Dendritic cell treated with granulocyte-macrophage colony-stimulating factor and Interleukin-4, amounts not matched to agents 40 ng/mL and 50 ng/mL, for 4 days (primary cell): Measurements from ENCODE around the gene SUGP2.
A peak's percentile ranks its signal among the peaks of the same experiment; 100 is the strongest.
"Not testable (repeated sequence)": the region's sequence is repeated elsewhere in the genome, so short reads cannot be mapped to it uniquely, and the experiment has no call there.

Experiments
- H3K27ac Mint-ChIP-seq: one replicate; pipeline ENCODE4 v1.8.0; 2022; ENCODE audit warnings: mild to moderate bottlenecking, mixed read lengths
- H3K27me3 Mint-ChIP-seq: one replicate; pipeline ENCODE4 v1.8.0; 2022; ENCODE audit warnings: mild to moderate bottlenecking, mixed read lengths
- H3K36me3 Mint-ChIP-seq: one replicate; pipeline ENCODE4 v1.8.0; 2022; ENCODE audit warnings: low read depth, mixed read lengths
- H3K4me1 Mint-ChIP-seq: one replicate; pipeline ENCODE4 v1.8.0; 2022; ENCODE audit warnings: low read depth, mixed read lengths
- H3K4me3 Mint-ChIP-seq: one replicate; pipeline ENCODE4 v1.8.0; 2022; ENCODE audit warnings: mild to moderate bottlenecking, moderate library complexity, mixed read lengths
- H3K9me3 Mint-ChIP-seq: one replicate; pipeline ENCODE4 v1.8.0; 2022; ENCODE audit warnings: mixed read lengths
- intact Hi-C: fragments of 100-400 bp; cut with micrococcal nuclease; formaldehyde crosslinking; loops from one replicate; pipeline ENCODE4 v1.15.0; 2022

The SUGP2 gene

GRCh38 chr19:19031891-19032290 lies 1.4 kb downstream of the SUGP2 start:
- Mint-ChIP-seq H3K27ac (peak overlapping the region; percentile 78), H3K4me3 (peak overlapping the region; percentile 80), H3K4me1 (peaks cover 46% of the 10 kb centered on the region), H3K36me3 (peaks cover 56% of the 10 kb centered on the region), H3K9me3 (no peaks in the 10 kb centered on the region), H3K27me3 (no peaks in the 10 kb centered on the region)
- intact Hi-C loops, result no loop called here

- H3K36me3 Mint-ChIP-seq, result peaks cover 86% of the 10 kb centered on the region
- H3K4me1 Mint-ChIP-seq, result peaks cover 37% of the 10 kb centered on the region
- no peak overlapping the region for H3K4me3 Mint-ChIP-seq
- intact Hi-C loops, result no loop called here
- no peak overlapping the region for H3K27ac Mint-ChIP-seq
- no peaks in the 10 kb centered on the region for H3K27me3 Mint-ChIP-seq
- H3K9me3 Mint-ChIP-seq, result no peaks in the 10 kb centered on the region
Observed at GRCh38 chr19:19028526-19028925, 4.8 kb downstream of the SUGP2 start.

- no peak overlapping the region for H3K4me3 Mint-ChIP-seq
- intact Hi-C loops, result no loop called here
- peaks cover 45% of the 10 kb centered on the region for H3K4me1 Mint-ChIP-seq
- peaks cover 93% of the 10 kb centered on the region for H3K36me3 Mint-ChIP-seq
- H3K27me3 Mint-ChIP-seq, result no peaks in the 10 kb centered on the region
- no peaks in the 10 kb centered on the region for H3K9me3 Mint-ChIP-seq
- H3K27ac Mint-ChIP-seq, result no peak overlapping the region
Observed at GRCh38 chr19:19027228-19027627, 6.1 kb downstream of the SUGP2 start.

- peaks cover 41% of the 10 kb centered on the region for H3K4me1 Mint-ChIP-seq
- intact Hi-C loops, result no loop called here
Observed at GRCh38 chr19:19026299-19026971, 6.9 kb downstream of the SUGP2 start.

GRCh38 chr19:19025861-19026260 lies 7.5 kb downstream of the SUGP2 start:
- Mint-ChIP-seq H3K4me1 (peaks cover 41% of the 10 kb centered on the region), H3K9me3 (no peaks in the 10 kb centered on the region), H3K27ac (no peak overlapping the region), H3K36me3 (peaks cover 100% of the 10 kb centered on the region), H3K4me3 (no peak overlapping the region), H3K27me3 (no peaks in the 10 kb centered on the region)
- intact Hi-C loops, result no loop called here

More at GRCh38 chr19:19026299-19026971, 6.9 kb downstream of the SUGP2 start:
- Mint-ChIP-seq H3K27me3 (no peaks in the 10 kb centered on the region), H3K4me3 (no peak overlapping the region), H3K27ac (no peak overlapping the region), H3K36me3 (peaks cover 98% of the 10 kb centered on the region), H3K9me3 (no peaks in the 10 kb centered on the region)

- intact Hi-C loops, H3K27me3 Mint-ChIP-seq, H3K9me3 Mint-ChIP-seq, H3K4me3 Mint-ChIP-seq: not testable (repeated sequence)
- H3K4me1 Mint-ChIP-seq, result peaks cover 41% of the 10 kb centered on the region
- H3K36me3 Mint-ChIP-seq, result peaks cover 95% of the 10 kb centered on the region
- H3K27ac Mint-ChIP-seq, result peak overlapping the region; percentile 41
Observed at GRCh38 chr19:19023376-19023775, 9.9 kb downstream of the SUGP2 start.

- intact Hi-C loops, result no loop called here
- Mint-ChIP-seq H3K27ac (peak overlapping the region; percentile 41), H3K36me3 (peaks cover 95% of the 10 kb centered on the region), H3K4me1 (peaks cover 32% of the 10 kb centered on the region), H3K9me3 (no peaks in the 10 kb centered on the region), H3K4me3 (no peak overlapping the region), H3K27me3 (no peaks in the 10 kb centered on the region)
Observed at GRCh38 chr19:19022380-19022961, 10.8 kb downstream of the SUGP2 start.

- no peaks in the 10 kb centered on the region for H3K27me3 Mint-ChIP-seq
- peaks cover 95% of the 10 kb centered on the region for H3K36me3 Mint-ChIP-seq
- H3K4me3 Mint-ChIP-seq, result no peak overlapping the region
- intact Hi-C loops, result no loop called here
- peaks cover 18% of the 10 kb centered on the region for H3K4me1 Mint-ChIP-seq
- H3K27ac Mint-ChIP-seq, result no peak overlapping the region
- H3K9me3 Mint-ChIP-seq, result no peaks in the 10 kb centered on the region
Observed at GRCh38 chr19:19021115-19021514, 12.2 kb downstream of the SUGP2 start.

- H3K4me3 Mint-ChIP-seq, result no peak overlapping the region
- intact Hi-C loops, result no loop called here
- H3K36me3 Mint-ChIP-seq, result peaks cover 99% of the 10 kb centered on the region
- no peaks in the 10 kb centered on the region for H3K27me3 Mint-ChIP-seq
- H3K9me3 Mint-ChIP-seq, result no peaks in the 10 kb centered on the region
- no peaks in the 10 kb centered on the region for H3K4me1 Mint-ChIP-seq
- no peak overlapping the region for H3K27ac Mint-ChIP-seq
Observed at GRCh38 chr19:19010551-19010950, 22.8 kb downstream of the SUGP2 start.

GRCh38 chr19:19009951-19010350 lies 23.4 kb downstream of the SUGP2 start:
- intact Hi-C loops, result no loop called here
- Mint-ChIP-seq H3K27me3 (no peaks in the 10 kb centered on the region), H3K4me3 (no peak overlapping the region), H3K9me3 (no peaks in the 10 kb centered on the region), H3K27ac (no peak overlapping the region), H3K4me1 (no peaks in the 10 kb centered on the region), H3K36me3 (peaks cover 100% of the 10 kb centered on the region)

- Mint-ChIP-seq H3K27me3 (no peaks in the 10 kb centered on the region), H3K9me3 (no peaks in the 10 kb centered on the region), H3K4me1 (no peaks in the 10 kb centered on the region), H3K4me3 (no peak overlapping the region), H3K27ac (no peak overlapping the region), H3K36me3 (peaks cover 100% of the 10 kb centered on the region)
- intact Hi-C loops, result no loop called here
Observed at GRCh38 chr19:19006213-19006612, 27.1 kb downstream of the SUGP2 start.

- H3K9me3 Mint-ChIP-seq, result no peaks in the 10 kb centered on the region
- no peak overlapping the region for H3K27ac Mint-ChIP-seq
- intact Hi-C loops, result no loop called here
- peaks cover 100% of the 10 kb centered on the region for H3K36me3 Mint-ChIP-seq
- no peaks in the 10 kb centered on the region for H3K27me3 Mint-ChIP-seq
- no peak overlapping the region for H3K4me3 Mint-ChIP-seq
- H3K4me1 Mint-ChIP-seq, result peaks cover 8% of the 10 kb centered on the region
Observed at GRCh38 chr19:19004144-19004543, 29.2 kb downstream of the SUGP2 start.

- intact Hi-C loops, result no loop called here
- H3K27me3 Mint-ChIP-seq, result no peaks in the 10 kb centered on the region
- peaks cover 22% of the 10 kb centered on the region for H3K4me1 Mint-ChIP-seq
- no peak overlapping the region for H3K27ac Mint-ChIP-seq
- peaks cover 100% of the 10 kb centered on the region for H3K36me3 Mint-ChIP-seq
- no peak overlapping the region for H3K4me3 Mint-ChIP-seq
- no peaks in the 10 kb centered on the region for H3K9me3 Mint-ChIP-seq
Observed at GRCh38 chr19:18999896-19000620, 33.3 kb downstream of the SUGP2 start.

- no peaks in the 10 kb centered on the region for H3K9me3 Mint-ChIP-seq
- H3K27ac Mint-ChIP-seq, result peak overlapping the region; percentile 44
- H3K4me3 Mint-ChIP-seq, result no peak overlapping the region
- intact Hi-C loops, result no loop called here
- peaks cover 100% of the 10 kb centered on the region for H3K36me3 Mint-ChIP-seq
- no peaks in the 10 kb centered on the region for H3K27me3 Mint-ChIP-seq
- peaks cover 22% of the 10 kb centered on the region for H3K4me1 Mint-ChIP-seq
Observed at GRCh38 chr19:18999016-18999758, 34.1 kb downstream of the SUGP2 start.
